H54 (cell line): Measurements from ENCODE around the gene OR2A12.
A peak's percentile ranks its signal among the peaks of the same experiment; 100 is the strongest.
"Not testable (repeated sequence)": the region's sequence is repeated elsewhere in the genome, so short reads cannot be mapped to it uniquely, and the experiment has no call there.

ENCODE experiments used
- DNase-seq: peaks from one replicate; pipeline ENCODE4 v3.0.0; 2011; ENCODE audit warnings: low spot score, mixed read lengths; ENCODE audit not compliant: insufficient read length
- FAIRE-seq: peaks from 3 replicates; lab custom pipeline; 2011; peaks lifted over from hg19 to GRCh38; lab: Jason Lieb, UNC
- POLR2A ChIP-seq: IDR thresholded peaks from 2 replicates; pipeline ENCODE4 v1.6.1; 2011; ENCODE audit warnings: low read depth, mild to moderate bottlenecking, low read length

Gene OR2A12, protein sequence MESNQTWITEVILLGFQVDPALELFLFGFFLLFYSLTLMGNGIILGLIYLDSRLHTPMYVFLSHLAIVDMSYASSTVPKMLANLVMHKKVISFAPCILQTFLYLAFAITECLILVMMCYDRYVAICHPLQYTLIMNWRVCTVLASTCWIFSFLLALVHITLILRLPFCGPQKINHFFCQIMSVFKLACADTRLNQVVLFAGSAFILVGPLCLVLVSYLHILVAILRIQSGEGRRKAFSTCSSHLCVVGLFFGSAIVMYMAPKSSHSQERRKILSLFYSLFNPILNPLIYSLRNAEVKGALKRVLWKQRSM

DNA sequence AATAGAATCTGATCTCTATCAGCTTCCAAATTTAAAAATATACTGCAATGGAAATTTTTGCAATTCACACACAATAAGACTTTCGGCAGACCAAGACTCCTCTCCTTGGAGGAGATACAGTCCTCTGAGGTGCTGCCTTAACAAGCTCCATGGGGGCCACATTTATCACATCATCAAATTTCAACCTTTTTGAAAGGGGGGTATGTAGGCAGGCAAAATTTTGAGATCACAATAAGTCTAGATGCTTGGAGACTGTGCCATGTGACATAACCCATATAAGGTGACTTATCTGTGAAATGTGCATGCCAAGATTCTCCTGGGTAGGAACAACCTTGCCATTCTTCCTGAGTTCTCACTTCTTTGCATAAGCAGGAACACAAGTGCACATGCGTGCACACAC lies at the start of gene OR2A12:
OR2A12 (plus strand) TSS at position 301 of the 400 bp plus-strand sequence. CDS start 8,830 bp downstream, outside the sequence.
- FAIRE-seq, result no peak
- no peak for TF ChIP-seq POLR2A
- DNase-seq, result no peak

DNA sequence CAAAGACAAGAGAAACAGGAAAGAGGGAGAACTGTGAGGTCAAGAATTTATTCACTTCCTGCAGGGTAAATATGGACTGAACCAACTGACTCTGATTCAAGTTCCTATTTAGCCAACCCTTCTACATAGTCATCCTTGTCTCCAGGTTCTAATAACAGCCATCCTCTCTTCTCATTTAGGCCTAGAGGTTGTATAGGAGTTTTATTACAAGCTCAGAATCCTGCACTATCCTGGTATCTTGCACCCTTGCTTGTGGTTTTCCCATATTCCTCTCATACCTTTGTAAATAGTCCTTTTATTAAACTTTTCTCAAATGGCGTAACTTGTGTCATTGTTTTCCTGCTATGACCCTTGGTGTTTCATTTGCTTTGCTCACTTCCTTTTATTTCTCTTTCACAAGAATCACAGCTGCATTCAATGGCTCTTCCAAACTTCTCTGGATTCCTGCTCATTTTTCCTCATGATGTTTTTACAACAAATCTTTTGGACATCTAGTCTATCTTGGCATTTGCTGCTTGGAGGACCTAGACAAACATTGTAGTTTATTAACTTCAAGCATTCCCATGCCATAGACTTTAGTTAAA lies 49.7 kb upstream of the OR2A12 start:
- DNase-seq (no peak), FAIRE-seq (no peak)
- TF ChIP-seq POLR2A, result no peak

DNA sequence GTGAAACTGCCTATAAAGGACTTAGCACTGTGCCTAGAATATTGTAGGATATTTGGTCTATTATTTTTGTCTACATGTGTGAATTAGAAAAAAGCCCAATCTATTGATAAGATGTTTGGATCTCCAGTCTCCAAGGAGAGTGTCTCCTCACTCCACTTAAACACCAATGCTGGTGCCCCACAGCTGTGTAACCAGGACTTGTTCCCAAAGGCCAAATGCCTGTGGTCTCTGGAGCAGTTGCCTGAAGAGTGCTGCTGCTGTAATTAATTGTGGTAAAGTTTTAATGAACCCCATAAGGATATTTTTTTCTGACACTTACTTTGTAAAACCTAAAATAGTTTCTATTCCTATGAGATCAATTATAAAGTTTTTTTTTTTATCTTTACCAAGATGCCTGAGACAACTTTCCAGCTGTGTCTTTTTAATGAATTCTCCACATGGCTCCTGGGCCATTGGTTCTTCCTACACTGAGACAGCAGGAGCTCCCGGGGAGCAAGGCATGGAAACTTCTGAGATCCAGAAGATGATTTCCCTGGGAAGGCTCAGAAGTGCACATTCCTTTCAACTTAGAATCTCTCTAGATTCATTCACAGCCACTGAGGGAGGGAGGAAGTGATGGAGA lies 48.6 kb upstream of the OR2A12 start:
- FAIRE-seq (no peak), DNase-seq (no peak)
- TF ChIP-seq POLR2A, result no peak

DNA sequence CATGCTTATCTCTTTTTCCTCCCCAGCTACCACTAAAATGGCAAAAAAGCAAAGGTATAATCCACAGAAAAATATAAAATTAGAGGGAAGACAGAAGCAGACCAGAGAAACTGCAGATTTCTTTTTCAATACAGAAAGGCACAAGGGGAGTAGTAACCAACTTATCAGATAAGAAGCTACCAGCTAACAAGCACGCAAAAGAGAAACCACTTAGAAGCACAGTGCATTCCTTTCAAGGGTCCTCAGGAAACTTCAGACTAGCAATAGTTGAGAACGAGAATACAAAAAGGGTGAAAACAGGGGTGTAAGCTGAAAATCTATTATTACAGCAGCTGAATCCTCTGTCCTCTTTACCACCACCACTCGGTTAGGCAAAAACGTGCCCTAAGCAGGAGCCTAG lies 47.2 kb upstream of the OR2A12 start:
- TF ChIP-seq POLR2A, result no peak
- FAIRE-seq (no peak), DNase-seq (no peak)

GRCh38 chr7:144048648-144049047 lies 37.4 kb upstream of the OR2A12 start, which contains the start of gene OR2A5:
OR2A5 (plus strand) TSS chr7:144048948; CDS start chr7:144050402, 1,454 bp downstream.
- FAIRE-seq (no peak), DNase-seq (no peak)
- no peak for TF ChIP-seq POLR2A

GRCh38 chr7:144049491-144049890 lies 36.6 kb upstream of the OR2A12 start:
- no peak for DNase-seq
- no peak for TF ChIP-seq POLR2A
- FAIRE-seq, result no peak

DNA sequence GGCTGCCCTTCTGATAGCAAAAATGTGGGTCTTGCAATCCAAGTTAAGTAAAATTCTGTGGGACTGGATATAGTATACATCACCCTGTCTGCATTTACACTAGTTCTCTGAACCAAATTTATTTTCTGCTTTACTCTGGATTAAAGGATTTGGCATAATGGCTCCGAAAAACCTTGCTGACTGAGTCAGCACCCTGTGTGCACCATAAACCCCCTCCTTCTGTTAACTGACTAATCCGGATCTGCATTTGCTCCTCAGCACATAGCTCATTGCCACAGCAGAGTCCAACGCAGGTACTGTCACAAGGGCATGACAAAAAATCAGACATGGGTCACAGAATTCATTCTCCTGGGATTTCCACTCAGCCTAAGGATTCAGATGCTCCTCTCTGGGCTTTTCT lies 36.0 kb upstream of the OR2A12 start:
- no peak for FAIRE-seq
- no peak for DNase-seq
- no peak for TF ChIP-seq POLR2A

DNA sequence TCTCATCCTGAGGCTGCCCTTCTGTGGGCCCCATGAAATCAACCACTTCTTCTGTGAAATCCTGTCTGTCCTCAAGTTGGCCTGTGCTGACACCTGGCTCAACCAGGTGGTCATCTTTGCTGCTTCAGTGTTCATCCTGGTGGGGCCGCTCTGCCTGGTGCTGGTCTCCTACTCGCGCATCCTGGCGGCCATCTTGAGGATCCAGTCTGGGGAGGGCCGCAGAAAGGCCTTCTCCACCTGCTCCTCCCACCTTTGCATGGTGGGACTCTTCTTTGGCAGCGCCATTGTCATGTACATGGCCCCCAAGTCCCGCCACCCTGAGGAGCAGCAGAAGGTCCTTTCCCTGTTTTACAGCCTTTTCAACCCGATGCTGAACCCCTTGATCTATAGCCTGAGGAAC lies 35.2 kb upstream of the OR2A12 start:
- not testable (repeated sequence) for FAIRE-seq

GRCh38 chr7:144057954-144058353 lies 28.1 kb upstream of the OR2A12 start:
- peak; percentile 15 for DNase-seq
- TF ChIP-seq POLR2A, result no peak
- no peak for FAIRE-seq

More for the DNA sequence above, 35.2 kb upstream of the OR2A12 start:
- DNase-seq, result not testable (repeated sequence)

GRCh38 chr7:144063710-144064109 lies 22.4 kb upstream of the OR2A12 start:
- FAIRE-seq (no peak), DNase-seq (no peak)
- no peak for TF ChIP-seq POLR2A

DNA sequence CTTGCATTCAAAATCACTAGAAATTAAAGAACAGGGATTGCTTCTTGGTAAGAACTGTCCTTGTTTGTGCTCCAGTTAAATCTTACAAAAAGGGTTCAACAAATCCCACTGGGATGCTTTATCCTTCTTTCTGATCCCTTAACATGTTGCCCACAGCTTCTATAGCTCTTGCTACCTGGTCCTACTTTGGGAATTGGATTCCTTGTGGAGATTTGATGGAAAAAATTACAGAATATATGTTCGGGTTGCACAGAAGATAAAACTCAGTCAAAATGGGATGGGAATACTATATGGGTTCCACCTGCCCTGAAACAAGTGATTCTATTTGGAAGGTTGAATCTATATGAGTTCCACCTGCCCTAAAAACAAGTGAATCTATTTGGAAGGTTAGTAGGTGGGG lies 16.6 kb upstream of the OR2A12 start, which contains the start of gene OR2A25:
OR2A25 (plus strand) TSS at position 301 of the 400 bp plus-strand sequence. CDS start 4,409 bp downstream, outside the sequence.
- DNase-seq, result no peak
- TF ChIP-seq POLR2A, result no peak
- no peak for FAIRE-seq

- FAIRE-seq (no peak), DNase-seq (no peak)
- no peak for TF ChIP-seq POLR2A
These were observed 16.1 kb upstream of the OR2A12 start for GRCh38 chr7:144069953-144070352.

- no peak for FAIRE-seq
- no peak for DNase-seq
- TF ChIP-seq POLR2A, result no peak
These were observed 11.7 kb upstream of the OR2A12 start for GRCh38 chr7:144074374-144074773.

DNA sequence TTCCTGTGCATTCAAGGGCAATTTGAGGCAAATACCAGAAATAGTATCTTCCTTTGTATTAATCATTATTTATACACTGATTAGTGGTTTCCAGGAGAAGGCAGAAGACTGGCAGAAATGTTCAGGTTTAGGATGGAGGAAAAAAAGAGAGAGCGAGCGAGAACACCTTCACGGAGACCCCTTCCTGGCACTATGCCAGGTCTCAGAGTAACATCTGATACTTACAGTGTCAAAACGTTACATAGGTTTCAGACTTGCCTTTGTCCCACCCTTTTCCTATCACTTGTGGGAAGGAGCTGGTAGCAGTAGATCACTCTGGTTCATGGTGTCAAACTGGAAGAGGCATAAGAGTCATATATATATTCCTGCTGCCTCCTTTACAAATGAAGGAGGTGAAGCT lies 652 bp downstream of the OR2A12 start:
- FAIRE-seq (no peak), DNase-seq (no peak)
- TF ChIP-seq POLR2A, result no peak

- DNase-seq (no peak), FAIRE-seq (no peak)
- no peak for TF ChIP-seq POLR2A
These were observed 1.2 kb downstream of the OR2A12 start for GRCh38 chr7:144087230-144087629.
